ENCODE data around the gene NFU1. TPM values are rescaled to one million over a fixed set of nuclear protein-coding genes. Genes with fewer than 3 reads are reported as not detected.

Gene NFU1
- total RNA-seq, 3 donors from 2014 or later = 46.1 to 69.9 (median 49.8) TPM

DNA sequence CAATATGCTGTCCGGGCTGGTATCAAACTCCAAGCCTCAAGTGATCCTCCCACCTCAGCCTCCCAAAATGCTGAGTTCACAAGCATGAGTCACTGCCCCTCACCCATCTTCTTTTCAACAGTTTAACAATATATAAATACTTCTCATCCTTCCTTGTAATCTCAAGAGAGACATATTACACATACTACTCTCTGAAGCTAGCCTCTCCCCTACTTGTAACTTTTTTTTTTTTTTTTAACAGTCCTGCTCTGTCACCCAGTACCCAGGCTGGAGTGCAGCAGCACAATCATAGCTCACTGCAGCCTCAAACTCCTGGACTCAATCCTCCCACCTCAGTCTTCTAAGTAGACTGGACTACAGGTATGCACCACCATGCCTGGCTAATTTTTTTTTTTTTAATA, 55.9 kb downstream of the NFU1 start:
- Histone ChIP-seq H3K4me1 (no peaks in the 10 kb centered on the region), H3K4me3 (no peak overlapping the region), H3K36me3 (no peaks in the 10 kb centered on the region), H3K27me3 (no peaks in the 10 kb centered on the region), H3K27ac (no peak overlapping the region), H3K9me3 (no peaks in the 10 kb centered on the region)
- DNase-seq (ENCODE audit: low spot score in 2 of 2) = no peak
- TF ChIP-seq POLR2A (IDR thresholded peaks at IDR 0.05) (no peak), POLR2AphosphoS5 (IDR thresholded peaks at IDR 0.05) (no peak)
- TF ChIP-seq, protein P1, sequence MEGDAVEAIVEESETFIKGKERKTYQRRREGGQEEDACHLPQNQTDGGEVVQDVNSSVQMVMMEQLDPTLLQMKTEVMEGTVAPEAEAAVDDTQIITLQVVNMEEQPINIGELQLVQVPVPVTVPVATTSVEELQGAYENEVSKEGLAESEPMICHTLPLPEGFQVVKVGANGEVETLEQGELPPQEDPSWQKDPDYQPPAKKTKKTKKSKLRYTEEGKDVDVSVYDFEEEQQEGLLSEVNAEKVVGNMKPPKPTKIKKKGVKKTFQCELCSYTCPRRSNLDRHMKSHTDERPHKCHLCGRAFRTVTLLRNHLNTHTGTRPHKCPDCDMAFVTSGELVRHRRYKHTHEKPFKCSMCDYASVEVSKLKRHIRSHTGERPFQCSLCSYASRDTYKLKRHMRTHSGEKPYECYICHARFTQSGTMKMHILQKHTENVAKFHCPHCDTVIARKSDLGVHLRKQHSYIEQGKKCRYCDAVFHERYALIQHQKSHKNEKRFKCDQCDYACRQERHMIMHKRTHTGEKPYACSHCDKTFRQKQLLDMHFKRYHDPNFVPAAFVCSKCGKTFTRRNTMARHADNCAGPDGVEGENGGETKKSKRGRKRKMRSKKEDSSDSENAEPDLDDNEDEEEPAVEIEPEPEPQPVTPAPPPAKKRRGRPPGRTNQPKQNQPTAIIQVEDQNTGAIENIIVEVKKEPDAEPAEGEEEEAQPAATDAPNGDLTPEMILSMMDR (IDR thresholded peaks at IDR 0.05) = no peak
- intact Hi-C loops (cut with DNase I; ENCODE audit: low total_unique reads) = no loop called here

DNA sequence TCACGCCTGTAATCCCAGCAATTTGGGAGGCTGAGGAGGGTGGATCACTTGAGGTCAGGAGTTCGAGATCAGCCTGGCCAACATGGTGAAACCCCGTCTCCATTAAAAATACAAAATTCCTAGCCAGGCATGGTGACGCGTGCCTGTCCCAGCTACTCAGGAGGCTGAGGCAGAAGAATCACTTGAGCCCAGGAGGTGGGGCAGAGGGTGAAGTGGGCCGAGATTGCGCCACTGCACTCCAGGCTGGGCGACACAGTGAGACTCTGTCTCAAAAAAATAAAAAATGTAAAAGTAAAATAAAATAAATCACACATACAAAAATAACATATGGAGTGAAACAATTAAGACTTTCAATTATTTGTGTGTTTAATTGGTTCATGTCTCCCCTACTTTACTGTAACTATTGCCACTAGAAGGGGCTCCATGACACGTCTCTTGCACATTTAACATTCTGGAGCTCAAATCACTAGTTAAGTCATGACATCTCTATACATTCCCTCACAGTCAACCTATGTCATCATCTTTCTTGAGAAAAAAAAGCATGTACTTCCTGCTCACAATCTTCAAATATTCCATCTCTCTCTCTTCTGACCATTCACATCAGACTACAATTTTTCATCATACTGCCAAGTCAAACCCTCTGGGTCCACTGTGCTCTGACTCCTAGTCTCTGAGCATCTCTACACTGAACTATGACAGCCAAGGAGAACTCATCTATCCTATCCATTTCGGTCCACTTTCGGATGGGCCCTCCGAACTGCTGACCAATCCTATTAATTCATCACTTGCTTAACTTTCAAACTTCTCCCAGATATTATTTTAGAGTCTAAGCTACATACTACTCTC, 56.9 kb downstream of the NFU1 start:
- TF ChIP-seq POLR2AphosphoS5 (IDR thresholded peaks at IDR 0.05) = no peak
- TF ChIP-seq, protein P1 (IDR thresholded peaks at IDR 0.05) = no peak
- TF ChIP-seq POLR2A (IDR thresholded peaks at IDR 0.05) = no peak
- DNase-seq (ENCODE audit: low spot score in 2 of 2) = no peak
- intact Hi-C loops (cut with DNase I; ENCODE audit: low total_unique reads) = no loop called here
- Histone ChIP-seq H3K4me1 (no peaks in the 10 kb centered on the region), H3K4me3 (no peak overlapping the region), H3K27ac (no peak overlapping the region), H3K27me3 (no peaks in the 10 kb centered on the region), H3K9me3 (no peaks in the 10 kb centered on the region), H3K36me3 (no peaks in the 10 kb centered on the region)

DNA sequence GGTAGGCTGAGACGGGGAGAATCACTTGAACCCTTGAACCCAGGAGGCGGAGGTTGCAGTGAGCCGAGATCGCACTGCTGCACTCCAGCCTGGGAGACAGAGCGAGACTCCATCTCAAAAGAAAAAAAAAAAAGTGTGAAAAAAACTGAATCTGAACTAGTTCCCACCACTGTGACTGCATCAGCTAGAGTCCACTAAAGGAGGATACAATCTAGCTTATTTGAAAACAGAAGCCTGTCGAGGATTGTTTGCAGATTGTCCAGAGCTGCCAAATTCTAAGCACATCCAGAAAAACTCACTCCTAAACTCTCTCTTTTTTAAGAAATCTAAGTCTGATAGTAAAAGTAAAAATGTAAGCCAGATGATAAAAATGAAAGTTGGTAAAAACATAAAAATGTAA, 60.8 kb downstream of the NFU1 start:
- no peak for DNase-seq (ENCODE audit: low spot score in 2 of 2)
- no peak overlapping the region for H3K27ac ChIP-seq
- H3K27me3 ChIP-seq = no peaks in the 10 kb centered on the region
- H3K4me1 ChIP-seq = no peaks in the 10 kb centered on the region
- H3K9me3 ChIP-seq = no peaks in the 10 kb centered on the region
- no peaks in the 10 kb centered on the region for H3K36me3 ChIP-seq
- no peak for TF ChIP-seq POLR2A (IDR thresholded peaks at IDR 0.05)
- H3K4me3 ChIP-seq = no peak overlapping the region
- intact Hi-C loops (cut with DNase I; ENCODE audit: low total_unique reads) = no loop called here

DNA sequence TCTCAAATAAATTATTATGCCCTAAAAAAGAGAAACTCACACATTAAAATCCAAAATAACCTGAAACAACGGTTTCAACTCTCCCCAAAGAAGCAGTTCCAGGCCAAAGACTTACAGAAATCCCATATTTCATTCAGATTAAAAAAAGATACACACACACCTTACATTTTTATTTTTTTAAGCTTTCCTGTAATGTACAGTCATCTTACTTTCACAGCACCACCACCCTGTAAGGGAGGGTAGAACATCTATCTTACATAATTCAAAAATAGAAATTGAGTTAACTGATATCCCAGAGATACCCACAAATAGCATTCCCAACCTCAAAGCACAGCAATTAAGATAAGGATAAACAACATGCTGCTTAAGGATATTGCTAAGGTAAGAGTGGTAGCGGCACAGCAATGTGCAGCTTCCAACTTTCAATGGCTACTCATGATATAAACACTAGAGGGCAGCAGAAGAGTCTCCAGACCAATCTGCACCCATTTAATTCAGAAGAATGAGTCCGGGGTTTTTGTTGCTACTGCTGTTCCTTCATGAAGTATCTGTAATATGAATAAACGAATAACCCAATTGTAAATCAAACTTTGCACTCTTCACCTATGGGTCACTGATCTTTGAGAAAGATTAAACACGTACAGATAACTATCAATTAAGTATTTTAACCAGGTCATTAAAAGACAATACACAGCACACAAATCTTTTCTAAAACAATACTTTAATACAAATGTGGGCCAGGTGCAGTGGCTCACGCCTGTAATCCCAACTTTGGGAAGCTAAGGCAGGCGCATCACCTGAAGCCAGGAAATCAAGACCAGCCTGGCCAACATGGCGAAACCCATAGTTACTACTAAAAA, 61.5 kb downstream of the NFU1 start:
- intact Hi-C loops (cut with DNase I; ENCODE audit: low total_unique reads) = no loop called here
- no peak overlapping the region for H3K27ac ChIP-seq
- no peak for DNase-seq (ENCODE audit: low spot score in 2 of 2)
- no peak overlapping the region for H3K4me3 ChIP-seq
- no peaks in the 10 kb centered on the region for H3K9me3 ChIP-seq
- no peaks in the 10 kb centered on the region for H3K27me3 ChIP-seq
- no peaks in the 10 kb centered on the region for H3K36me3 ChIP-seq
- no peaks in the 10 kb centered on the region for H3K4me1 ChIP-seq
- no peak for TF ChIP-seq POLR2A (IDR thresholded peaks at IDR 0.05)
- no peak for TF ChIP-seq POLR2AphosphoS5 (IDR thresholded peaks at IDR 0.05)
- TF ChIP-seq, protein P1 (IDR thresholded peaks at IDR 0.05) = peak in 1 of 3 donors; percentile 12

DNA sequence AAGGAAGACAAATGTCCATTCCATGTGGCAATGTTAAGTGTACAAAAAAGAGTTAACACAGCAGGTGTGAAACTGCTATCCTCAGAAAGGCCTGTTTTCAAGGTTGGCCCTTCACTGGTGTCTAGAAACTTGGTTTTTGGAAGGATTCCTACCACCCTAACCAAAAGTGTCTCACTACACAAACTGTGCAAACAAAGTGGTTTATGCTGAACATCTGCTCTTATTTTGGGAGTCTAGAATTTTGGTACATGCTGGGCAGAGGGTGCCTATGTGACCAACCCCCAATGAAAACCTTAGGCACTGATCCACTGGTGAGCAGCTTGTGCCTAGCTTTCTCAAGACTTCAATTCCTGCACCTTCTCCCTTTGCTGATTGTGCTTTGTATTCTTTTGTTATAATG, 64.5 kb downstream of the NFU1 start:
- H3K4me1 ChIP-seq = no peaks in the 10 kb centered on the region
- intact Hi-C loops (cut with DNase I; ENCODE audit: low total_unique reads) = no loop called here
- H3K36me3 ChIP-seq = peaks cover 7% of the 10 kb centered on the region
- no peak overlapping the region for H3K4me3 ChIP-seq
- H3K9me3 ChIP-seq = no peaks in the 10 kb centered on the region
- no peak for DNase-seq (ENCODE audit: low spot score in 2 of 2)
- H3K27ac ChIP-seq = no peak overlapping the region
- no peaks in the 10 kb centered on the region for H3K27me3 ChIP-seq
- TF ChIP-seq POLR2AphosphoS5 (IDR thresholded peaks at IDR 0.05) = no peak
- TF ChIP-seq, protein P1 (IDR thresholded peaks at IDR 0.05) = no peak
- TF ChIP-seq POLR2A (IDR thresholded peaks at IDR 0.05) = no peak
